Thyroid gland (tissue), 4 donors: Measurements from ENCODE around the gene RNF13. TPM values are rescaled to one million over a fixed set of nuclear protein-coding genes. Genes with fewer than 3 reads are reported as not detected.

Source experiments
- DNase-seq, 2 donors: peaks; one replicate each; pipeline ENCODE4 v3.0.0-alpha.2; 2019
- H3K27ac ChIP-seq, 3 donors: fragments of 200-600 bp; sonication (generic); 1 replicate in 2 of 3; 2 replicates in 1 of 3; pipeline ENCODE4 v1.5.1; 2016 to 2019; ENCODE audit warnings: mild to moderate bottlenecking in 1 of 3, moderate library complexity in 1 of 3
- H3K27me3 ChIP-seq: fragments of 200-600 bp; sonication (generic); one replicate; pipeline ENCODE4 v1.5.1; 2019
- H3K36me3 ChIP-seq, 2 donors: fragments of 200-600 bp; sonication (generic); one replicate each; pipeline ENCODE4 v1.5.1; 2016 to 2019
- H3K4me1 ChIP-seq, 2 donors: fragments of 200-600 bp; sonication (generic); one replicate each; pipeline ENCODE4 v1.5.1; 2017 to 2019
- H3K4me3 ChIP-seq, 3 donors: fragments of 200-600 bp; sonication (generic); replicated peaks in 1 of 3; 1 replicate in 2 of 3; 2 replicates in 1 of 3; pipeline ENCODE4 v1.5.1; 2016; ENCODE audit warnings: mild to moderate bottlenecking in 1 of 3
- H3K9me3 ChIP-seq: fragments of 200-600 bp; sonication (generic); one replicate; pipeline ENCODE4 v1.5.1; 2017
- CTCF ChIP-seq, 6 experiments: fragments of 200-600 bp in 3 of 6; fragments of 450-650 bp in 3 of 6; sonication (generic) in 3 of 6; IDR thresholded peaks; one replicate each; pipeline ENCODE4 v1.5.1; 2016 to 2019; ENCODE audit warnings: antibody characterized with exemption in 6 of 6, mild to moderate bottlenecking in 2 of 6, inconsistent platforms in 1 of 6, moderate library complexity in 1 of 6
- POLR2A ChIP-seq, 2 donors: fragments of 450-650 bp; IDR thresholded peaks; one replicate each; pipeline ENCODE4 v1.6.1; 2017; ENCODE audit warnings: antibody characterized with exemption in 2 of 2, mild to moderate bottlenecking in 2 of 2, moderate library complexity in 1 of 2
- WGBS, 2 donors: methylation state at CpG; one replicate each; pipeline ENCODE4 v1.1.5; 2017; 5-methylcytosine and 5-hydroxymethylcytosine counted together
- intact Hi-C: fragments of 100-400 bp; cut with DNase I; formaldehyde crosslinking; loops from one replicate; pipeline ENCODE4 v1.15.1; 2023
- total RNA-seq, 4 donors: library from RNA; depleted of rRNA; stranded (reverse); fragments of >200 nt; gene quantifications; one replicate each; pipeline ENCODE4 v1.2.3, GENCODE V29; 2016

Gene RNF13
- total RNA-seq, 4 donors from 2014 or later = 106 to 161 (median 127) TPM

DNA sequence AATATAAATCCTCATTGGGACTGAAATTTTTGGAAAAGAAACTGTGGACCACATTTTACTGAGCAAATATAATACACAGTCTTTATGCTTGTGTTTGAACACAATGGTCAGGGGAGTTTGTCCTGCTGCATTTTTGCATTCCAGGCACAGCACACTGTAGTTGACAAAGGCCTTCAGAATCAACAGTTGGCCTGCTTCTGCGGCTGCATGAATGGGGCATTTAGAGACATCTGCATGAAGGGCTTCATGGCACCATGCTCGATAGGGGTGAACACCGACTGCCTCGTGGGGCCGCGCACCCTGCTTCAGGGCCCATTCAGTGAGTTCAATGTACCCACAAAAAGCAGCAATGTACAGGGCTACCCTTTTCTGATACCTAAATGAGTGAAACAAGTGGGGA lies 45.3 kb upstream of the RNF13 start:
- Histone ChIP-seq H3K36me3 (no peaks in the 10 kb centered on the region), H3K4me1 (no peaks in the 10 kb centered on the region), H3K4me3 (no peak overlapping the region), H3K9me3 (no peaks in the 10 kb centered on the region), H3K27me3 (no peaks in the 10 kb centered on the region), H3K27ac (no peak overlapping the region)
- TF ChIP-seq CTCF (IDR thresholded peaks at IDR 0.05) = no peak
- TF ChIP-seq POLR2A (IDR thresholded peaks at IDR 0.05) = no peak
- no peak for DNase-seq
- 88 to 95% methylated on average over 6 of the region's 6 CpGs for WGBS, 2 donors
- intact Hi-C loops = no loop called here

- intact Hi-C loops = no loop called here
- no peaks in the 10 kb centered on the region for H3K36me3 ChIP-seq
These were observed 44.3 kb upstream of the RNF13 start for GRCh38 chr3:149768704-149769103.

GRCh38 chr3:149770246-149770645 lies 42.8 kb upstream of the RNF13 start:
- WGBS, 2 donors = 87 to 90% methylated on average over 2 of the region's 2 CpGs
- no peak overlapping the region for H3K4me3 ChIP-seq
- no peaks in the 10 kb centered on the region for H3K27me3 ChIP-seq
- H3K27ac ChIP-seq = no peak overlapping the region
- no peak for TF ChIP-seq CTCF (IDR thresholded peaks at IDR 0.05)
- no peak for TF ChIP-seq POLR2A (IDR thresholded peaks at IDR 0.05)
- intact Hi-C loops = loop anchor here (5.0 kb wide), 1 partner anchor 278 kb away; no protein-coding TSS in a partner anchor
- H3K36me3 ChIP-seq = no peaks in the 10 kb centered on the region
- DNase-seq = no peak
- H3K4me1 ChIP-seq = no peaks in the 10 kb centered on the region
- H3K9me3 ChIP-seq = no peaks in the 10 kb centered on the region

More at GRCh38 chr3:149768704-149769103, 44.3 kb upstream of the RNF13 start:
- DNase-seq = no peak
- TF ChIP-seq CTCF (IDR thresholded peaks at IDR 0.05) = no peak
- no peak for TF ChIP-seq POLR2A (IDR thresholded peaks at IDR 0.05)
- WGBS, 2 donors = 90 to 93% methylated on average over 6 of the region's 6 CpGs
- Histone ChIP-seq H3K27me3 (no peaks in the 10 kb centered on the region), H3K4me3 (no peak overlapping the region), H3K27ac (no peak overlapping the region), H3K4me1 (no peaks in the 10 kb centered on the region), H3K9me3 (no peaks in the 10 kb centered on the region)

GRCh38 chr3:149771652-149772271 lies 41.3 kb upstream of the RNF13 start:
- Histone ChIP-seq H3K27me3 (no peaks in the 10 kb centered on the region), H3K4me1 (no peaks in the 10 kb centered on the region), H3K4me3 (no peak overlapping the region), H3K9me3 (no peaks in the 10 kb centered on the region), H3K36me3 (no peaks in the 10 kb centered on the region), H3K27ac (no peak overlapping the region)
- DNase-seq = peak; percentile 40 to 49
- no peak for TF ChIP-seq POLR2A (IDR thresholded peaks at IDR 0.05)
- TF ChIP-seq CTCF (IDR thresholded peaks at IDR 0.05) = peak; percentile 56 to 74 (median 68)
- intact Hi-C loops = loop anchor here (5.0 kb wide), 1 partner anchor 279 kb away; no protein-coding TSS in a partner anchor
- 49 to 51% methylated on average over 8 of the region's 8 CpGs for WGBS, 2 donors

DNA sequence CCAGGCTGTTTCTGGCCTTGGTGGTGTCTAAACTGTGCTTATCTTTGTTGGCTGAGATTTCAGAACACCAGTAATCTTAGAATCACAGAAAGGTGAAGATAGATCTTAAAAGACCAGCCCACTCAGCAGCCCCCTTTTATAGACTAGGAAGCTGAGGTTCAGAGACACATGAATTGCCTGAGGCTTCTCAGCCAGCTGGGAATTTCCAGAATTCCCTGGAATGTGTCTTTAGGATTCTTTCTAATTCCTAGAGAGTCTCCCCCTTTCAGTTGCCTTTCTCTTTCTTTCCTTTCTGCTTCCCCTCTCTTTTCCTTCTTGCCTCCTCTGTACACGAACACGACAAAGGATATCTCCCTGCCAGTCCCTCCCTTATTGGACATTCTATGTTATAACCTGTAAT lies 40.2 kb upstream of the RNF13 start:
- Histone ChIP-seq H3K36me3 (no peaks in the 10 kb centered on the region), H3K4me3 (no peak overlapping the region), H3K27ac (no peak overlapping the region), H3K4me1 (no peaks in the 10 kb centered on the region), H3K9me3 (no peaks in the 10 kb centered on the region), H3K27me3 (no peaks in the 10 kb centered on the region)
- no peak for DNase-seq
- intact Hi-C loops = loop anchor here (5.0 kb wide), 1 partner anchor 281 kb away; no protein-coding TSS in a partner anchor
- TF ChIP-seq POLR2A (IDR thresholded peaks at IDR 0.05) (no peak), CTCF (IDR thresholded peaks at IDR 0.05) (no peak)
- WGBS, 2 donors = 84 to 88% methylated on average over 2 of the region's 2 CpGs
